CD14-positive monocyte (primary cell): Measurements from ENCODE around the gene TMEM151B. TPM values are rescaled to one million over a fixed set of nuclear protein-coding genes. Genes with fewer than 3 reads are reported as not detected.
A peak's percentile ranks its signal among the peaks of the same experiment; 100 is the strongest.

Source experiments
- DNase-seq, 3 donors: peaks; one replicate each; pipeline ENCODE4 v3.0.0-alpha.2; 2011 to 2022
- H2AFZ ChIP-seq: 2 replicates; pipeline ENCODE4 v1.6.0; 2012; ENCODE audit warnings: mild to moderate bottlenecking, low read depth, low read length, inconsistent platforms; ENCODE audit not compliant: insufficient read depth, poor library complexity, severe bottlenecking
- H3K27ac ChIP-seq, 2 donors: 1 replicate in 1 of 2; 2 replicates in 1 of 2; pipeline ENCODE4 v1.5.1; 2012 to 2013; ENCODE audit warnings: low read length in 2 of 2, control low read depth in 1 of 2, inconsistent platforms in 1 of 2, low read depth in 1 of 2, mild to moderate bottlenecking in 1 of 2
- H3K27me3 ChIP-seq, 2 donors: one replicate each; pipeline versions ENCODE4 v1.6.0 to v1.6.1; 2011 to 2013; ENCODE audit warnings: low read length in 2 of 2; ENCODE audit not compliant: control insufficient read depth in 2 of 2, insufficient read depth in 2 of 2
- H3K36me3 ChIP-seq, 2 donors: replicated peaks in 1 of 2; 1 replicate in 1 of 2; 2 replicates in 1 of 2; pipeline versions ENCODE4 v1.5.1 to v1.6.1; 2012 to 2013; ENCODE audit warnings: low read length in 2 of 2, control low read depth in 1 of 2, inconsistent platforms in 1 of 2, mild to moderate bottlenecking in 1 of 2; ENCODE audit not compliant: insufficient read depth in 2 of 2, control insufficient read depth in 1 of 2
- H3K4me1 ChIP-seq, 2 donors: 1 replicate in 1 of 2; 2 replicates in 1 of 2; pipeline versions ENCODE4 v1.5.1 to v1.6.1; 2012 to 2013; ENCODE audit warnings: low read length in 2 of 2, control low read depth in 1 of 2, inconsistent platforms in 1 of 2, mild to moderate bottlenecking in 1 of 2, moderate library complexity in 1 of 2; ENCODE audit not compliant: insufficient read depth in 2 of 2, control insufficient read depth in 1 of 2
- H3K4me2 ChIP-seq: replicated peaks from 2 replicates; pipeline ENCODE3; 2012; ENCODE audit warnings: low read length, moderate library complexity, mild to moderate bottlenecking; ENCODE audit not compliant: poor library complexity, severe bottlenecking; ENCODE audit errors: extremely low read depth
- H3K4me3 ChIP-seq, 3 experiments: fragments of 200-600 bp in 1 of 3; sonication (generic) in 1 of 3; replicated peaks in 1 of 3; 1 replicate in 2 of 3; 2 replicates in 1 of 3; pipeline ENCODE4 v1.5.1; 2011 to 2013; ENCODE audit warnings: low read length in 3 of 3, mild to moderate bottlenecking in 3 of 3, control low read depth in 2 of 3, low read depth in 2 of 3, inconsistent platforms in 1 of 3, moderate library complexity in 1 of 3
- H3K79me2 ChIP-seq: 2 replicates; pipeline ENCODE4 v1.6.0; 2012; ENCODE audit warnings: mild to moderate bottlenecking, control low read depth, inconsistent platforms, low read length, moderate library complexity; ENCODE audit not compliant: insufficient read depth
- H3K9ac ChIP-seq: 2 replicates; pipeline ENCODE4 v1.6.0; 2017; ENCODE audit warnings: low read length, mild to moderate bottlenecking; ENCODE audit not compliant: insufficient read depth, poor library complexity, severe bottlenecking
- H3K9me3 ChIP-seq, 2 donors: replicated peaks in 1 of 2; 1 replicate in 1 of 2; 2 replicates in 1 of 2; pipeline versions ENCODE4 v1.5.1 to v1.6.1; 2012 to 2013; ENCODE audit warnings: low read length in 2 of 2, control low read depth in 1 of 2; ENCODE audit not compliant: control insufficient read depth in 1 of 2, insufficient read depth in 1 of 2
- H4K20me1 ChIP-seq: 2 replicates; pipeline ENCODE4 v1.6.0; 2012; ENCODE audit warnings: mild to moderate bottlenecking, low read length, control low read depth, moderate library complexity; ENCODE audit not compliant: insufficient read depth
- H3K27ac Mint-ChIP-seq, 7 donors: one replicate each; pipeline ENCODE4 v1.8.0; 2020; ENCODE audit warnings: mild to moderate bottlenecking in 7 of 7, mixed read lengths in 7 of 7, moderate library complexity in 6 of 7, inconsistent platforms in 2 of 7
- H3K27me3 Mint-ChIP-seq, 3 donors: one replicate each; pipeline ENCODE4 v1.8.0; 2021 to 2022; ENCODE audit warnings: low read depth in 3 of 3, mild to moderate bottlenecking in 3 of 3, mixed read lengths in 3 of 3, moderate library complexity in 3 of 3, inconsistent platforms in 1 of 3
- H3K36me3 Mint-ChIP-seq, 2 donors: one replicate each; pipeline ENCODE4 v1.8.0; 2020; ENCODE audit warnings: mixed read lengths in 2 of 2, inconsistent platforms in 1 of 2, mild to moderate bottlenecking in 1 of 2
- H3K4me1 Mint-ChIP-seq: one replicate; pipeline ENCODE4 v1.8.0; 2020; ENCODE audit warnings: mild to moderate bottlenecking, mixed read lengths
- H3K4me3 Mint-ChIP-seq, 2 donors: one replicate each; pipeline ENCODE4 v1.8.0; 2020; ENCODE audit warnings: mild to moderate bottlenecking in 2 of 2, mixed read lengths in 2 of 2, moderate library complexity in 1 of 2
- H3K9me3 Mint-ChIP-seq, 7 donors: one replicate each; pipeline ENCODE4 v1.8.0; 2020 to 2022; ENCODE audit warnings: mixed read lengths in 7 of 7, mild to moderate bottlenecking in 6 of 7, moderate library complexity in 6 of 7, inconsistent platforms in 2 of 7
- CTCF ChIP-seq: fragments of 200-600 bp; IDR thresholded peaks from one replicate; pipeline ENCODE4 v1.8.0; 2022; ENCODE audit warnings: antibody characterized with exemption, mild to moderate bottlenecking
- WGBS: methylation state at CpG from one replicate; pipeline ENCODE4 v1.1.5; 2013; ENCODE audit warnings: missing lambda C conversion rate; ENCODE audit not compliant: insufficient coverage; 5-methylcytosine and 5-hydroxymethylcytosine counted together
- intact Hi-C, 2 donors: fragments of 100-400 bp; cut with micrococcal nuclease; formaldehyde crosslinking; loops; one replicate each; pipeline versions ENCODE4 v1.15.0 to v1.15.1; 2023
- polyA plus RNA-seq, 3 donors: library from polyadenylated mRNA; depleted of rRNA in 1 of 3; unstranded in 2 of 3; stranded (reverse) in 1 of 3; fragments of 300-500 nt in 2 of 3; fragments of >200 nt in 1 of 3; fragmentation: Illumina TruSeq in 2 of 3; gene quantifications; 1 replicate in 2 of 3; 2 replicates in 1 of 3; pipeline ENCODE4 v1.2.3, GENCODE V29; 2012 to 2021

TMEM151B gene
- polyA plus RNA-seq, 3 donors: not detected

- H3K36me3 Mint-ChIP-seq: peaks cover 47 to 49% of the 10 kb centered on the region in 2 donors
- Histone ChIP-seq H3K27me3 (peaks cover 23 to 43% of the 10 kb centered on the region in 2 donors), H4K20me1 (no peaks in the 10 kb centered on the region), H3K27ac (no peak overlapping the region), H3K4me3 (no peak overlapping the region), H3K79me2 (no peaks in the 10 kb centered on the region), H2AFZ (no peak overlapping the region), H3K9me3 (peaks cover 0 to 5% of the 10 kb centered on the region in 2 donors), H3K4me2 (no peak overlapping the region), H3K4me1 (peaks cover 9 to 15% of the 10 kb centered on the region in 2 donors), H3K9ac (no peak overlapping the region), H3K36me3 (peaks cover 36 to 42% of the 10 kb centered on the region in 2 donors)
- peaks cover 0 to 8% (median 3%) of the 10 kb centered on the region in 7 donors for H3K9me3 Mint-ChIP-seq
- H3K4me1 Mint-ChIP-seq: peaks cover 25% of the 10 kb centered on the region
- H3K27ac Mint-ChIP-seq: no peak overlapping the region
- peaks cover 41 to 52% (median 43%) of the 10 kb centered on the region in 3 donors for H3K27me3 Mint-ChIP-seq
- intact Hi-C loops: no loop called here
- TF ChIP-seq CTCF: no peak
- WGBS: 97% methylated on average over 3 of the region's 3 CpGs
- DNase-seq: no peak
- H3K4me3 Mint-ChIP-seq: peak overlapping the region in 1 of 2 donors; percentile 28
Observed at GRCh38 chr6:44298864-44299263, 28.6 kb downstream of the TMEM151B start.

- no peak overlapping the region for H2AFZ ChIP-seq
- peaks cover 9 to 15% of the 10 kb centered on the region in 2 donors for H3K4me1 ChIP-seq
- no peaks in the 10 kb centered on the region for H3K79me2 ChIP-seq
- no peak for DNase-seq
- H3K27ac Mint-ChIP-seq: no peak overlapping the region
- H3K36me3 Mint-ChIP-seq: peaks cover 51 to 63% of the 10 kb centered on the region in 2 donors
- H3K36me3 ChIP-seq: peaks cover 50 to 57% of the 10 kb centered on the region in 2 donors
- H3K9me3 Mint-ChIP-seq: peaks cover 0 to 8% (median 3%) of the 10 kb centered on the region in 7 donors
- peaks cover 21 to 36% of the 10 kb centered on the region in 2 donors for H3K27me3 ChIP-seq
- no peaks in the 10 kb centered on the region for H4K20me1 ChIP-seq
- TF ChIP-seq CTCF: no peak
- no peak overlapping the region for H3K9ac ChIP-seq
- peaks cover 31 to 40% (median 33%) of the 10 kb centered on the region in 3 donors for H3K27me3 Mint-ChIP-seq
- H3K4me1 Mint-ChIP-seq: peaks cover 25% of the 10 kb centered on the region
- H3K4me3 ChIP-seq: no peak overlapping the region
- no peak overlapping the region for H3K27ac ChIP-seq
- no peak overlapping the region for H3K4me3 Mint-ChIP-seq
- WGBS: 82% methylated on average over 6 of the region's 7 CpGs
- intact Hi-C loops: no loop called here
- no peak overlapping the region for H3K4me2 ChIP-seq
- peaks cover 0 to 5% of the 10 kb centered on the region in 2 donors for H3K9me3 ChIP-seq
Observed at GRCh38 chr6:44300292-44300823, 30.1 kb downstream of the TMEM151B start.
